Heart left ventricle (tissue), 13 donors: Measurements from ENCODE around the gene ZMYM3.

Experiments
- CTCF ChIP-seq, 12 donors: fragments of 200-600 bp; sonication (generic) in 4 of 12; IDR thresholded peaks; one replicate each; pipeline versions ENCODE4 v1.5.0 to v1.8.0; 2018 to 2022; ENCODE audit warnings: antibody characterized with exemption in 12 of 12, mild to moderate bottlenecking in 5 of 12
- POLR2A ChIP-seq, 2 donors: fragments of 450-650 bp; IDR thresholded peaks; one replicate each; pipeline ENCODE4 v1.6.1; 2017; ENCODE audit warnings: antibody characterized with exemption in 2 of 2, mild to moderate bottlenecking in 2 of 2, moderate library complexity in 2 of 2
- donor health status: ischemic (EF 13 %, LVEDD 7.1; RV severe dilation, severe dysfunction).
- donor health status: DM: no; HTN: yes; CAD: no.
- donor health status: DM: no; HTN: no; CAD: no.
- donor health status: ischemic (EF 25% LVEDD 6.9; RV normal size, moderate dysfunction).
- donor health status: ischemic (EF 25% LVEDD 5.7; RV mildly dilated, moderate dysfunction).
- donor health status: ischemic (EF 35%, LVEDD 5.7; RV mildly dilated, moderate dysfunction).
- donor health status: nonischemic (EF 11% LVEDD 7.7; RV severe dilation, severe dysfunction).
- donor health status: DM: yes; HTN: yes; CAD: no.
- donor health status: PGD.
- donor health status: ischemic (EF 29% LVEDD 5.4; RV normal size, mild dysfunction).
- donor health status: nonischemic (EF 23%, LVEDD 6.1; RV moderate dilation, normal function).

GRCh38 chrX:71191248-71191647 is 62.7 kb downstream of the ZMYM3 start:
- TF ChIP-seq CTCF (IDR thresholded peaks at IDR 0.05) = no peak
- TF ChIP-seq POLR2A (IDR thresholded peaks at IDR 0.05) = no peak
